ENCODE measurements around the gene WFDC10A. TPM values are rescaled to one million over a fixed set of nuclear protein-coding genes. Genes with fewer than 3 reads are reported as not detected.
"Not testable (repeated sequence)": the region's sequence is repeated elsewhere in the genome, so short reads cannot be mapped to it uniquely, and the experiment has no call there.

Gene WFDC10A
- total RNA-seq (2014; rRNA removed; shearing (Covaris generic)) (not detected in 2 replicates), polyA plus RNA-seq (2016; fragmentation: Nextera tagmentation; extraction: Ambion mirVana) (not detected in 2 replicates)

DNA sequence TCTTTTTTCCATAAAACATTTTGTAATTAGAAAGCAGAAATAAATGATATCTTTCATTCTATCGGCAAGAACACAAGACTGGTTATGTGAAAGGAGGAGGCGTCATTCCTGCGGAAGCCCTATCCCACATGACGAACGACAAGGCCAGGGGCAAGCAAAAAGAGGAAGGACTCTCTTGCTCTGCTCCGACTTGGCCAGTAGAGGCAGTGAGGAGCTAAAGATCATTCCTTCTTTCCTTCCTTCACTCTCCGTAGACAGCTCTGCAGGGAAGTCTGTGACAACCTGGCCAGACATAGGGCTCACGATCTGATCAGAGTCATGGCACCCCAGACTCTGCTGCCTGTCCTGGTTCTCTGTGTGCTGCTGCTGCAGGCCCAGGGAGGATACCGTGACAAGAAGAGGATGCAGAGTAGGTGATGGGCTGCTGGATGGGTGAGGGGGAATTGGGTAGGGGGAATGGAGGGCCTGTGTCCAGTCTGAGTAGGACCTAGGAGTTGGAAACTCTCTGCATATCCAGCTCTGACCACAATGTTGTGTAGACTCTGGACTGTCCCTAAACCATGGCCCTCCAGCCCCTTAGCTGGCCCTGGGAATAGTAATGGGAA lies at the start of gene WFDC10A:
Gene WFDC10A, plus strand, starts transcription at position 244 of the 605 bp plus-strand sequence. Its CDS starts 75 bp downstream, at position 319.
- H3K9ac ChIP-seq: no peak within 1 kb of the TSS
- no peaks in the 10 kb centered on the region for H3K36me3 ChIP-seq (ENCODE audit: low read depth)
- H2AFZ ChIP-seq: 0 out of 2 replicates have a peak within 1 kb of the TSS, but pooled peaks have one; percentile 23
- H3F3A ChIP-seq (ENCODE audit: insufficient read depth): no peaks in the 10 kb centered on the region
- no peak within 1 kb of the TSS for H3K27ac ChIP-seq
- WGBS, 2 experiments (ENCODE audit: low coverage in 1 of 2, low lambda C conversion rate in 2 of 2, missing lambda C conversion rate in 2 of 2): 13 to 16% methylated on average over 9 of the region's 9 CpGs
- no peaks in the 10 kb centered on the region for H3K79me2 ChIP-seq (ENCODE audit: insufficient read depth)
- no peaks in the 10 kb centered on the region for H4K20me1 ChIP-seq (ENCODE audit: insufficient read depth)
- H3K27me3 ChIP-seq (replicated peaks; ENCODE audit: insufficient read depth): no peaks in the 10 kb centered on the region
- H3K4me1 ChIP-seq (ENCODE audit: insufficient read depth): peaks cover 11% of the 10 kb centered on the region
- peaks cover 2% of the 10 kb centered on the region; the same call in 1 of the 2 replicates for H3K9me2 ChIP-seq (ENCODE audit: insufficient read depth)
- no peaks in the 10 kb centered on the region for H3K9me3 ChIP-seq (ENCODE audit: low read depth)
- no peak within 1 kb of the TSS for H3K4me3 ChIP-seq
- in situ Hi-C loops (cut with MboI): no loop called here
- H3K4me2 ChIP-seq (ENCODE audit: unreplicated experiment): peak within 1 kb of the TSS; percentile 21
- no peak for TF ChIP-seq EZH2phosphoT487 (IDR thresholded peaks at IDR 0.05; ENCODE audit: insufficient read depth, low read depth)
- no peak for TF ChIP-seq EZH2 (IDR thresholded peaks at IDR 0.05; ENCODE audit: insufficient read depth, poor library complexity, severe bottlenecking)
- DNase-seq: peak; percentile 75

DNA sequence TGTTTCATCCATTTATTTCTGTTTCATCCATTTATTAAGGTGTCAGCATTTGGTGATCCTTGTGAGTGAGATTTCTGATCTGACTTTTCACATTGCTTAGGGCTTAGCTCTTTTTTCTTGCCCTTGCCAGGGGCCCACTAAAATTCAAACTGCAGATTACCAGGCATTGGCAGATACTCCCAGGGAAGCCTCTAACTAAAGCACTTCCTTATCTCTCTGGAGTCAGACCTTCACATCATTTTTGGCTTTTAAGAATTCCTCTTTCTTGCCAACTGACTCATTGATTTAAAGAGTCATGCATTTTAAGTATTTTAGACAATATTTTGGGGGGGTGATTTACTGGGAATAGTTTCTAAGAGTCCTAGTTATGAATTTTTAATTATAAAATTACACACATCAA lies 47.8 kb upstream of the WFDC10A start:
- H4K20me1 ChIP-seq (ENCODE audit: insufficient read depth): no peaks in the 10 kb centered on the region
- in situ Hi-C loops (cut with MboI): no loop called here
- no peaks in the 10 kb centered on the region for H3K79me2 ChIP-seq (ENCODE audit: insufficient read depth)
- no peak overlapping the region for H3K9ac ChIP-seq
- no peak overlapping the region for H2AFZ ChIP-seq
- no peak overlapping the region for H3K4me3 ChIP-seq
- peak; percentile 44 for DNase-seq
- no peaks in the 10 kb centered on the region for H3K9me2 ChIP-seq (ENCODE audit: insufficient read depth)
- no peak overlapping the region for H3K27ac ChIP-seq
- H3K4me2 ChIP-seq (ENCODE audit: unreplicated experiment): no peak overlapping the region
- H3K9me3 ChIP-seq (ENCODE audit: low read depth): no peaks in the 10 kb centered on the region
- H3K27me3 ChIP-seq (replicated peaks; ENCODE audit: insufficient read depth): 0 out of 2 replicates have a peak, but pooled peaks cover 17% of the 10 kb centered on the region
- no peaks in the 10 kb centered on the region for H3K36me3 ChIP-seq (ENCODE audit: low read depth)
- peaks cover 7% of the 10 kb centered on the region for H3K4me1 ChIP-seq (ENCODE audit: insufficient read depth)
- H3F3A ChIP-seq (ENCODE audit: insufficient read depth): no peaks in the 10 kb centered on the region
- TF ChIP-seq EZH2 (IDR thresholded peaks at IDR 0.05; ENCODE audit: insufficient read depth, poor library complexity, severe bottlenecking) (no peak), EZH2phosphoT487 (IDR thresholded peaks at IDR 0.05; ENCODE audit: insufficient read depth, low read depth) (no peak)

DNA sequence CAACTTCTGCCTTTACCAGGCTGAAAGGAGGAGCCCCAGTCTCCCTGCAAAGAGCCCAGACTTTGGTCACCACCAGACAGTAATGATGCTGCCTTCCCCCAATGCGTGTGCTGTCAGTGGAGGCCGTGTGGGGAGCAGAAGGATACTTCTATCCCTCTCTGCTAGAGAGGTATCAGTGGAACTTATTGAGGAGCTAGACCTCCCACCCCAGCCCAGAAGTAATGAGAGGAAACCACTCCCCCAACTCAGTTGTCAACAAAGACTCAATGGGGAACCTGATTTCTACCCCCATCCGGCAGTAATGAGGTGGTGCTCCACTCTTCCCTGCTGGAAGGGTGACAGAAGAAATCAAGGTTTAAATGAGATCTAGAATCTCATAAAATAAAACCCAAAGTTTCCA lies 46.0 kb upstream of the WFDC10A start:
- H3K9ac ChIP-seq: no peak overlapping the region
- H2AFZ ChIP-seq: no peak overlapping the region
- H3K27ac ChIP-seq: no peak overlapping the region
- no peaks in the 10 kb centered on the region for H3K79me2 ChIP-seq (ENCODE audit: insufficient read depth)
- no peaks in the 10 kb centered on the region for H4K20me1 ChIP-seq (ENCODE audit: insufficient read depth)
- no peak for DNase-seq
- no peaks in the 10 kb centered on the region for H3K36me3 ChIP-seq (ENCODE audit: low read depth)
- H3K27me3 ChIP-seq (replicated peaks; ENCODE audit: insufficient read depth): 0 out of 2 replicates have a peak, but pooled peaks cover 17% of the 10 kb centered on the region
- in situ Hi-C loops (cut with MboI): no loop called here
- H3K4me3 ChIP-seq: no peak overlapping the region
- no peak for TF ChIP-seq EZH2phosphoT487 (IDR thresholded peaks at IDR 0.05; ENCODE audit: insufficient read depth, low read depth)
- no peak for TF ChIP-seq EZH2 (IDR thresholded peaks at IDR 0.05; ENCODE audit: insufficient read depth, poor library complexity, severe bottlenecking)
- H3K9me2 ChIP-seq (ENCODE audit: insufficient read depth): no peaks in the 10 kb centered on the region
- peaks cover 7% of the 10 kb centered on the region for H3K4me1 ChIP-seq (ENCODE audit: insufficient read depth)
- no peaks in the 10 kb centered on the region for H3F3A ChIP-seq (ENCODE audit: insufficient read depth)
- H3K9me3 ChIP-seq (ENCODE audit: low read depth): no peaks in the 10 kb centered on the region
- WGBS, 2 experiments (ENCODE audit: low coverage in 1 of 2, low lambda C conversion rate in 2 of 2, missing lambda C conversion rate in 2 of 2): 65 to 81% methylated on average over 3 of the region's 3 CpGs
- no peak overlapping the region for H3K4me2 ChIP-seq (ENCODE audit: unreplicated experiment)

- in situ Hi-C loops (cut with MboI); H3K79me2 ChIP-seq (ENCODE audit: insufficient read depth); DNase-seq; H3K27ac ChIP-seq; H2AFZ ChIP-seq; H3F3A ChIP-seq (ENCODE audit: insufficient read depth); H3K9me3 ChIP-seq (ENCODE audit: low read depth); H3K36me3 ChIP-seq (ENCODE audit: low read depth); H3K4me3 ChIP-seq; H4K20me1 ChIP-seq (ENCODE audit: insufficient read depth); H3K9ac ChIP-seq; H3K9me2 ChIP-seq (ENCODE audit: insufficient read depth); H3K4me2 ChIP-seq (ENCODE audit: unreplicated experiment); H3K4me1 ChIP-seq (ENCODE audit: insufficient read depth): not testable (repeated sequence)
- H3K27me3 ChIP-seq (replicated peaks; ENCODE audit: insufficient read depth): 0 out of 2 replicates have a peak, but pooled peaks cover 17% of the 10 kb centered on the region
- whole genome bisulfite sequencing, 2 experiments (ENCODE audit: low coverage in 1 of 2, low lambda C conversion rate in 2 of 2, missing lambda C conversion rate in 2 of 2): 78 to 79% methylated on average over 5 of the region's 5 CpGs
Measured at GRCh38 chr20:45584294-45584693, 45.2 kb upstream of the WFDC10A start.

GRCh38 chr20:45585986-45586385 lies 43.6 kb upstream of the WFDC10A start:
- H3K4me3 ChIP-seq; H3K27ac ChIP-seq; H3F3A ChIP-seq (ENCODE audit: insufficient read depth); H3K9ac ChIP-seq; H3K9me3 ChIP-seq (ENCODE audit: low read depth); H3K79me2 ChIP-seq (ENCODE audit: insufficient read depth); H4K20me1 ChIP-seq (ENCODE audit: insufficient read depth); H3K9me2 ChIP-seq (ENCODE audit: insufficient read depth); in situ Hi-C loops (cut with MboI); H3K36me3 ChIP-seq (ENCODE audit: low read depth): not testable (repeated sequence)
- Histone ChIP-seq H3K4me2 (ENCODE audit: unreplicated experiment) (peak overlapping the region; percentile 42), H3K4me1 (ENCODE audit: insufficient read depth) (peaks cover 12% of the 10 kb centered on the region), H2AFZ (0 out of 2 replicates have a peak overlapping the region, but pooled peaks have one; percentile 11), H3K27me3 (replicated peaks; ENCODE audit: insufficient read depth) (0 out of 2 replicates have a peak, but pooled peaks cover 11% of the 10 kb centered on the region)
- DNase-seq: peak; percentile 60
- 36 to 39% methylated on average over 5 of the region's 5 CpGs for WGBS, 2 experiments (ENCODE audit: low coverage in 1 of 2, low lambda C conversion rate in 2 of 2, missing lambda C conversion rate in 2 of 2)
